ELR (cell line): Measurements from ENCODE around the gene HEYL.

Source experiments
- DNase-seq: peaks from one replicate; pipeline ENCODE4 v3.0.0-alpha.2; 2015; ENCODE audit warnings: low read depth

The HEYL gene

GRCh38 chr1:39639305-39640130, at the start of gene HEYL:
Gene HEYL (minus strand): TSS chr1:39639643. CDS start chr1:39639625, 18 bp downstream.
- DNase-seq: peak; percentile 36

- no peak for DNase-seq
Observed at GRCh38 chr1:39689214-39689613, 49.8 kb upstream of the HEYL start.

GRCh38 chr1:39688706-39689105, 49.3 kb upstream of the HEYL start:
- peak; percentile 28 for DNase-seq

GRCh38 chr1:39687243-39687642, 47.8 kb upstream of the HEYL start:
- no peak for DNase-seq

GRCh38 chr1:39685071-39685470, 45.6 kb upstream of the HEYL start:
- no peak for DNase-seq

GRCh38 chr1:39684313-39684664, 44.8 kb upstream of the HEYL start:
- DNase-seq: no peak

- DNase-seq: no peak
Observed at GRCh38 chr1:39683591-39684312, 44.3 kb upstream of the HEYL start.

GRCh38 chr1:39681999-39682398, 42.6 kb upstream of the HEYL start:
- no peak for DNase-seq

- DNase-seq: no peak
Observed at GRCh38 chr1:39681294-39681693, 41.9 kb upstream of the HEYL start.

GRCh38 chr1:39680751-39681150, 41.3 kb upstream of the HEYL start:
- DNase-seq: no peak

GRCh38 chr1:39679821-39680220, 40.4 kb upstream of the HEYL start:
- peak; percentile 40 for DNase-seq

- DNase-seq: no peak
Observed at GRCh38 chr1:39678889-39679288, 39.4 kb upstream of the HEYL start.

GRCh38 chr1:39677645-39678044, 38.2 kb upstream of the HEYL start:
- DNase-seq: no peak

GRCh38 chr1:39676948-39677548, 37.6 kb upstream of the HEYL start:
- DNase-seq: peak; percentile 67

- DNase-seq: no peak
Observed at GRCh38 chr1:39675220-39675619, 35.8 kb upstream of the HEYL start.

- DNase-seq: no peak
Observed at GRCh38 chr1:39673215-39673614, 33.8 kb upstream of the HEYL start.

- DNase-seq: peak; percentile 35
Observed at GRCh38 chr1:39672551-39672947, 33.1 kb upstream of the HEYL start.

- DNase-seq: peak; percentile 29
Observed at GRCh38 chr1:39671793-39672550, 32.5 kb upstream of the HEYL start, which contains the start of gene NT5C1A. Gene NT5C1A (minus strand): TSS chr1:39672107. CDS start chr1:39672038, 69 bp downstream.

GRCh38 chr1:39671433-39671792, 32.0 kb upstream of the HEYL start:
- DNase-seq: no peak

GRCh38 chr1:39670689-39671088, 31.2 kb upstream of the HEYL start:
- DNase-seq: no peak

- no peak for DNase-seq
Observed at GRCh38 chr1:39668894-39669293, 29.5 kb upstream of the HEYL start.

- DNase-seq: no peak
Observed at GRCh38 chr1:39668111-39668510, 28.7 kb upstream of the HEYL start.
